Measurements from ENCODE around the gene DFFA.
"Not testable (repeated sequence)": the region's sequence is repeated elsewhere in the genome, so short reads cannot be mapped to it uniquely, and the experiment has no call there.

DFFA gene

DNA sequence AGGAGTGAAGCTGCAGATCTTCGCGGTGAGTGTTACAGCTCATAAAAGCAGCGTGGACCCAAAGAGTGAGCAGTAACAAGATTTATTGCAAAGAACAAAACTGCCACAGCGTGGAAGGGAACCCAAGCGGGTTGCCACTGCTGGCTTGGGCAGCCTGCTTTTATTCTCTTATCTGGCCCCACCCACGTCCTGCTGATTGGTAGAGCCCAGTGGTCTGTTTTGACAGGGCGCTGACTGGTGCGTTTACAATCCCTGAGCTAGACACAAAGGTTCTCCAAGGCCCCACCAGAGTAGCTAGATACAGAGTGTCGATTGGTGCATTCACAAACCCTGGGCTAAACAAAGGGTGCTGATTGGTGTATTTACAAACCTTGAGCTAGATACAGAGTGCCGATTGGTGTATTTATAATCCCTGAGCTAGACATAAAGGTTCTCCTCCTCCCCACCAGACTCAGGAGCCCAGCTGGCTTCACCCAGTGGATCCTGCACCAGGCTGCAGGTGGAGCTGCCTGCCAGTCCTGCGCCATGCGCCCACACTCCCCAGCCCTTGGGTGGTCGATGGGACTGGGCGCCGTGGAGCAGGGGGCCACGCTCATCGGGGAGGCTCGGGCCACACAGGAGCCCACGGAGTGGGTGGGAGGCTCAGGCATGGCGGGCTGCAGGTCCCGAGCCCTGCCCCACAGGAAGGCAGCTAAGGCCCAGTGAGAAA is 46.3 kb downstream of the DFFA start:
- not testable (repeated sequence) for DNase-seq

- no peak for DNase-seq
These were observed 47.7 kb downstream of the DFFA start for GRCh38 chr1:10424651-10425050.

DNA sequence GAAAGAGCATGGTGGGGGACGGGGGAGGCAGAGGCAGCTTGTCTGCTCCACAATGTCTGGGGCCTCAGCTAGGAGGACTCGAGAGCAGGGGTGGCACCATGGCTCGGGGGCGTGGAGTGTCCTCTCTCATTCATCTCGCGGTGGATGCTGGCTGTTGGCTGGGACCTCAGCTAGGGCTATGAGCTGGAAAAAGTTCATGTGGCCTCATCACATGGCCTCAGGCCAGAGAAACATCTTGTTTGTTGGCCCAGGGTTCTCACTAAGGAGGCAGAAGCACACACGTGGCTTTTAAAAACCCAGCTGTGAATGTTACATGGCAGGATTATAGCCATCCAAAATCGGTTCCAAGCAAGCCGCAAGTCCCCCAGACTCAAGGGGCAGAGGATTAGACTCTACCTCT is 48.3 kb downstream of the DFFA start:
- no peak for DNase-seq

GRCh38 chr1:10421637-10422036 is 50.7 kb downstream of the DFFA start:
- no peak for DNase-seq

DNA sequence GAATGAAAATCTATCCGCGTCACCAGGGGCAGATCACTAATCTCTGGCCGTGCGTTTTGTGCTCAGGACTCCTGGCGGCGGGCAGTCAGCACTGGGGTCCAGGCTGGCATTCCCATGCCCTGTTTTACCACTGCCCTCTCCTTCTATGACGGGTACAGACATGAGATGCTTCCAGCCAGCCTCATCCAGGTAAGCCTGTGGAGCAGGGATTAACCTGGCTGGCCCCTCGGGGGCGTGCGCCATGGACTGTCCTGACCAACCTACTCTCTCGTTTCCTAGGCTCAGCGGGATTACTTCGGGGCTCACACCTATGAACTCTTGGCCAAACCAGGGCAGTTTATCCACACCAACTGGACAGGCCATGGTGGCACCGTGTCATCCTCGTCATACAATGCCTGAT is 53.0 kb downstream of the DFFA start:
- no peak for DNase-seq

- DNase-seq, result not testable (repeated sequence)
These were observed 53.6 kb downstream of the DFFA start for GRCh38 chr1:10418741-10419140.

DNA sequence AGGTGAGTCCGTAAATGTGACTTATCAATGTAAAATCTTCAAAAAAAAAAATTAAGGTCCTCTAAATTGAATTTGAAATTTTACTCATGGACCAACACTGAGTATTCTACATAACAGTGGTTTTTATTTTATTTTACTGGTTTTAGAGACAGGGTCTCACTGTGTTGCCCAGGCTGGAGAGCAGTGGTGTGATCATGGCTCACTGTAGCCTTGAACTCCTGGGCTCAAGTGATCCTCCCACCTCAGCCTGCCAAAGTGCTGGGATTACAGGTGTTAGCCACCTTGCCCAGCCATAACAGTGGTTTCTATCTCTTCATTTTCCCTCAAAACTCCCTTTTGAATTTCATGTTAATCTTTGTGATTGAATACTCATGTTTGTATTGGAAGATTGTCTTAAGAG is 56.4 kb downstream of the DFFA start:
- not testable (repeated sequence) for DNase-seq

GRCh38 chr1:10415211-10415930 is 57.0 kb downstream of the DFFA start:
- DNase-seq, result no peak

DNA sequence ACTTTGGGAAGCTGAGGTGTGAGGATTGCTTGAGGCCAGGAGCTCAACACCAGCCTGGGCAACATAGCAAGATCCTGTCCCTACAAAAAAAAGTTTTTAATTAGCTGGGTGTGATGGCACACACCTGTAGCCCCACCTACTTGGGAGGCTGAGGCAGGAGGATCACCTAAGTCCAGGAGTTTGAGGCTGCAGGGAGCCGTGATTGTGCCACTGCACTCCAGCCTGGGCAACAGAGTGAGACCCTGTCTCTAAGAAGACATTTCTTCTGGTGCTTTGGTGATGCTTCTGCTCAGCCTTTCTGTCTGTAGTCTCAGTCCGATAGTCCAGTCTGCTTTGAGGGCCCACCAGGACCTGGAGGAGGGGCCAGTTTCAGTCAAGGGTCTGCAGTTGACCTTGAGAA is 65.1 kb downstream of the DFFA start:
- DNase-seq, result no peak

Measured in NCI-H1417 treated with DMSO at 0.1 percent for 48 hours (cell line).